HG03175 (cell line): Measurements from ENCODE around the gene ME3.
A peak's percentile ranks its signal among the peaks of the same experiment; 100 is the strongest.

ENCODE experiments used
- ATAC-seq: cut with Tn5 transposase; IDR thresholded peaks from one replicate; pipeline ENCODE4 v1.9.1; 2021; ENCODE audit warnings: mild to moderate bottlenecking, moderate library complexity; ENCODE audit not compliant: unreplicated experiment

ME3 gene

GRCh38 chr11:86519064-86519911 is 153.1 kb downstream of the ME3 start:
- no peak for ATAC-seq

DNA sequence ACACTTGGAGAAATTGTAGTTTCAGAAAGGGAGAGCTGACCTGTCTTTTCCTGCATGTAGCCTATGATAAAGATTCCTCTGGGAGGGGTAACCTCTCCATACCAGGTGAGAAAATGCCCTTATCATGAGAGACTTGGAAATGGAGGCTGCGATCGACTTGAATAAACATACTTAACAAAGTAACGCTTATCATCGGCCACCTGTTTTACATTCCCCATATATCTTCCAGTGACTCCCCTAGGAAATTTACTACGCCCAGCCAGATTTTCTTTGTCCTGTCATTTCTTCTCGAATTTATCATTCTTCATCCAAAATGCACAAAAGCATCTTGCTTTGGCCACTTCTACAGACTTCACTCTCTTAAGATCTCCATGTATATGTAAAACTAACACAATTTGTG is 154.2 kb downstream of the ME3 start:
- no peak for ATAC-seq

DNA sequence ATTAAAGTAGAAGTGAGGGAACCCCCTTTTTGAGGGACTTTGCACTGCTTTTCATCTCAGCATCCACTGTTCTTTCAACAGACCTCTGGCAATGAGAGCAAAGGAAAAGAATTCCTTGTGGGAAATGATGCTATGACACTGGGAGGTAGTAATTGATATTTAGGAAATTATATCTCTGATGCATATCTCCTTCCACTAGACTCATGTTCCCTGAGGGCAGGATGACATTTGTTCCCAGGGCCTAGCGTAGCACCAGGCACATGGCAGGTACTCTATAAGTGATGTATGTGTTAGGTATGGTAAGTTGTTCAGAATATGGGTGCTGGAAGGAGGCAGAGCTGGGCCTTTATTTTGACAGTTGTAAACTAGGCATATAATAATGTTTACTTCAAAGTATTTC is 154.9 kb downstream of the ME3 start:
- no peak for ATAC-seq

- ATAC-seq = no peak
Measured at GRCh38 chr11:86515297-86516094, 156.9 kb downstream of the ME3 start.

DNA sequence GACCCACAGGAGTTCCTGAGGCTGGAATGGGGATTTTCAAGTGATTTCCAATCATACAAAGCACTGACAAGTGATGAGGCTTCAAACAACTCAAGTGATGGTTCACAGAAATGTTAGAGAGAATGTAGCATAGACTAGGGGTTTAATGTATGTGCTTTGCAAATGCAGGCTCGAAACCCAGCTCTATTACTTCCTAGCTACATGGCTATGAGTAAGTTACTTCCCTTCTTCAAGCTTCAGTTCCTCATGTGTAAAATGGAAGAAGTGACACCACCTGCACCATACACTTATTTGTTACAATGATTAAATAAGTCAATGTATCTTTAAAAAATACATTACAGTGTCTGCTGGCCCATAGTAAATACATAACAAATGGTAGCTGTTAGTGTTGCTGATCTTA is 158.0 kb downstream of the ME3 start:
- no peak for ATAC-seq

- no peak for ATAC-seq
Measured at GRCh38 chr11:86513746-86514373, 158.6 kb downstream of the ME3 start.

DNA sequence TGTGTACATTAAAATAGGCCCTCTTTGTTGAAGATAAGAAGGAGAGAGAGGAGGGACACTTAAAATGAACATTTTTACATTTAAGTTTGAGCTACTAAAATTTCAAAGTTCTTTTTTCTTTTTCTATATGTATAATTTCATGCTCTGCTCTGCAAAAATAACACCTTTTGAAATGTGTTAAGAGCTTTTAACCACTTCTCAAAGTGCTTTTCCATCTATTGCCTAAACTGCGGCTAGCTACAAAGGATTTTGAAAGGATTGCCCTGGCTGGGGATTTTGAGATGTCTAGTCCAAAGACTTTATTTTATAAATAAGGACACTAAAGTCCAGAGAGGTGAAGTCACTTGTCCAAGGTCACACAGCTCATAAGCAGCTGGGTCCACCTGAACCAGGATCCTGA is 159.3 kb downstream of the ME3 start:
- no peak for ATAC-seq

DNA sequence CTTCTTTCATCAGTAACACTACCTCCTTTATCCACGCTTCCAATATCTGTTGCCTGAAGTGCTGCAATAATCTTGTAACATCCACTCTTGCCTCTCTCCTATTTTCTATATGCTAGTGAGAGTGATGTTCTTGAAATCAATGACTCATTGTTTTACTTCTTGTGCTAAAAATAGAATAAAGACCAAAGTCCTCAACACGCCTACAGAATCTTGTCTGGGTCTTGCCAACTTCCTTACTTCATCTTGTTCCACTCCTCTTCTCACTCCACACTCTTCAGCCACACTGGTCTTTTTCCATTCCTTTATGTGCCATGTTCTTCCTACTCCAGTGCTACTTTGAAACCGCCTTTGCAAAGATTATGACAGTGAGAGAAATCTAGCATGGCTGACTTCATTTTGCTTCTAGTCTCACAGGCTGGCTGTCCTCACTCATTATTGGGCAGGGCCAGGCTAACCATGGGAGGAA is 161.3 kb downstream of the ME3 start:
- ATAC-seq = peak; percentile 60

GRCh38 chr11:86510674-86511073 is 161.7 kb downstream of the ME3 start:
- ATAC-seq = no peak

DNA sequence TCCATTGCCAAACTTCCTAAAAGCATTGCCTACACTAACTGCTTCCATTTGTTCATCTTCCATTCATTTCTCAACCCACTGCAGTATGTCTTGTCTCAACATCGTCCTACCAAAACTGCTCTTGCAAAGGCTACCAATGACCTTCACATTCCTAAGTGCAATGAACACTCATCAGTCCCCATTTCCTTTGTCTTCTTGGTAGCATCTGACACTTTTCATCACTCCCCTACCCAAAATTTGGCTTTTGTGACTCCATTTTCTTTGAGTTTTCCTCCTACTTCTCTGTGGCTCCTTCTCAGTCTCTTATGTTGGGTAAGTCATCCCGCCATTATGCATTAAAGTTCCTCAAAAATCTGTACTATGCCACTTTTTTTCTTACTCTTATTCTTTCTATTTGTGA is 162.3 kb downstream of the ME3 start:
- ATAC-seq = no peak

GRCh38 chr11:86509588-86509974 is 162.8 kb downstream of the ME3 start:
- ATAC-seq = no peak

- ATAC-seq = no peak
Measured at GRCh38 chr11:86508604-86509587, 163.5 kb downstream of the ME3 start.

DNA sequence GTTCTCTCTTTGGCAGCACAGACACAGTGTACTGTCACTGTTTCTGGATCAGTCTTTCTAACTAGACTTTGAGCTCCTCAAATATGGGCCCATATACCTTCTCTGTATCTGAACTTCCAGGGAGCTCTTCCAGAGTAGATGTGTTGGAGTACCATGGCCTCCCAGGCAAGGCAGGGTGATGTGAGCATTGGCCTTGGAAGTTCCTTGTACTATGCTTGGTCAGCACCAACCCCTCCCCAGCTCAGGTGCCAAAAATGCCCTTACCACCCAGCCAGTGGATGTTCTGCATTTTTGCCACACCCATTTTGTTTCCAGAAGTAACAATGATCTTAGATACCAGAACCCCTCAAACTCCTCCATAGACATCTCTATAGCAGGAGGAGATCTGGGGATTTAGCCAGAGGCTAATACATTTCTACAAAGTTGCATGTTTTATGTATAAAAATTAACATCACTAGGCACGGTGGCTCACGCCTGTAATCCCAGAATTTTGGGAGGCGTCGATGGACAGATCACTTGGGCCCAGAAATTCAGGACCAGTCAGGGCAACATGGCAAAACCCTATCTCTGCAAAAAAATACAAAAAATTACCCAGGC is 165.1 kb downstream of the ME3 start:
- no peak for ATAC-seq

GRCh38 chr11:86506235-86506634 is 166.2 kb downstream of the ME3 start:
- no peak for ATAC-seq

GRCh38 chr11:86503131-86503530 is 169.3 kb downstream of the ME3 start:
- ATAC-seq = no peak

GRCh38 chr11:86502137-86502642 is 170.2 kb downstream of the ME3 start:
- ATAC-seq = no peak

GRCh38 chr11:86500500-86501140 is 171.8 kb downstream of the ME3 start:
- no peak for ATAC-seq

- no peak for ATAC-seq
Measured at GRCh38 chr11:86499723-86500129, 172.7 kb downstream of the ME3 start.

- ATAC-seq = no peak
Measured at GRCh38 chr11:86497836-86498235, 174.6 kb downstream of the ME3 start.
